DLD1 (cell line): ENCODE data around the gene ADNP.
"Not testable (repeated sequence)": the region's sequence is repeated elsewhere in the genome, so short reads cannot be mapped to it uniquely, and the experiment has no call there.

Experiments used
- in situ Hi-C: cut with HindIII; loops from 2 replicates; pipeline ENCODE4 v1.10.0; 2017; ENCODE audit warnings: low sequenced_read_pairs

The ADNP gene

GRCh38 chr20:50903353-50904051 is 27.7 kb downstream of the ADNP start:
- in situ Hi-C loops = no loop called here

GRCh38 chr20:50901301-50901700 is 29.9 kb downstream of the ADNP start:
- in situ Hi-C loops = no loop called here

- in situ Hi-C loops = no loop called here
Observed at GRCh38 chr20:50900261-50900660, 31.0 kb downstream of the ADNP start.

GRCh38 chr20:50898475-50898874 is 32.8 kb downstream of the ADNP start:
- in situ Hi-C loops = loop anchor here (5.0 kb wide), 1 partner anchor 66 kb away; no protein-coding TSS in a partner anchor

- in situ Hi-C loops = loop anchor here (5.0 kb wide), 1 partner anchor 63 kb away; no protein-coding TSS in a partner anchor
Observed at GRCh38 chr20:50895111-50895830, 36.0 kb downstream of the ADNP start.

- in situ Hi-C loops = no loop called here
Observed at GRCh38 chr20:50893620-50894019, 37.6 kb downstream of the ADNP start.

GRCh38 chr20:50892394-50892793 is 38.8 kb downstream of the ADNP start:
- in situ Hi-C loops = no loop called here

- in situ Hi-C loops = no loop called here
Observed at GRCh38 chr20:50891138-50891537, 40.1 kb downstream of the ADNP start.

- in situ Hi-C loops = no loop called here
Observed at GRCh38 chr20:50887576-50887975, 43.7 kb downstream of the ADNP start.

- in situ Hi-C loops = no loop called here
Observed at GRCh38 chr20:50886184-50886790, 45.0 kb downstream of the ADNP start.

GRCh38 chr20:50885781-50886180 is 45.5 kb downstream of the ADNP start:
- in situ Hi-C loops = no loop called here

GRCh38 chr20:50885068-50885467 is 46.2 kb downstream of the ADNP start:
- in situ Hi-C loops = no loop called here

- in situ Hi-C loops = no loop called here
Observed at GRCh38 chr20:50883856-50884255, 47.4 kb downstream of the ADNP start.

GRCh38 chr20:50881759-50882424 is 49.3 kb downstream of the ADNP start:
- in situ Hi-C loops = not testable (repeated sequence)

- in situ Hi-C loops = no loop called here
Observed at GRCh38 chr20:50879649-50880550, 51.3 kb downstream of the ADNP start.

GRCh38 chr20:50877232-50877743 is 53.9 kb downstream of the ADNP start:
- in situ Hi-C loops = no loop called here

GRCh38 chr20:50876816-50877215 is 54.4 kb downstream of the ADNP start:
- in situ Hi-C loops = no loop called here

GRCh38 chr20:50876063-50876685 is 55.1 kb downstream of the ADNP start:
- in situ Hi-C loops = no loop called here

- in situ Hi-C loops = no loop called here
Observed at GRCh38 chr20:50874758-50875665, 56.2 kb downstream of the ADNP start.
